Left renal cortex interstitium (tissue), 4 donors: ENCODE measurements around the gene CDCA7L. TPM values are rescaled to one million over a fixed set of nuclear protein-coding genes. Genes with fewer than 3 reads are reported as not detected.
A peak's percentile ranks its signal among the peaks of the same experiment; 100 is the strongest.

Experiments used
- DNase-seq, 4 donors: peaks; one replicate each; pipeline ENCODE4 v3.0.0-alpha.2; 2013; ENCODE audit warnings: low read depth in 4 of 4, low spot score in 2 of 4, missing footprints in 1 of 4
- polyA plus RNA-seq, 4 donors: library from polyadenylated mRNA; unstranded; fragments of 120-200 nt; gene quantifications; one replicate each; pipeline ENCODE4 v1.2.1, GENCODE V29; 2013; ENCODE audit not compliant: insufficient read length in 4 of 4

The CDCA7L gene, protein sequence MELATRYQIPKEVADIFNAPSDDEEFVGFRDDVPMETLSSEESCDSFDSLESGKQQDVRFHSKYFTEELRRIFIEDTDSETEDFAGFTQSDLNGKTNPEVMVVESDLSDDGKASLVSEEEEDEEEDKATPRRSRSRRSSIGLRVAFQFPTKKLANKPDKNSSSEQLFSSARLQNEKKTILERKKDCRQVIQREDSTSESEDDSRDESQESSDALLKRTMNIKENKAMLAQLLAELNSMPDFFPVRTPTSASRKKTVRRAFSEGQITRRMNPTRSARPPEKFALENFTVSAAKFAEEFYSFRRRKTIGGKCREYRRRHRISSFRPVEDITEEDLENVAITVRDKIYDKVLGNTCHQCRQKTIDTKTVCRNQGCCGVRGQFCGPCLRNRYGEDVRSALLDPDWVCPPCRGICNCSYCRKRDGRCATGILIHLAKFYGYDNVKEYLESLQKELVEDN
- polyA plus RNA-seq: 10 to 100 TPM; 45.9 to 57.2 (median 50.2) TPM

DNA sequence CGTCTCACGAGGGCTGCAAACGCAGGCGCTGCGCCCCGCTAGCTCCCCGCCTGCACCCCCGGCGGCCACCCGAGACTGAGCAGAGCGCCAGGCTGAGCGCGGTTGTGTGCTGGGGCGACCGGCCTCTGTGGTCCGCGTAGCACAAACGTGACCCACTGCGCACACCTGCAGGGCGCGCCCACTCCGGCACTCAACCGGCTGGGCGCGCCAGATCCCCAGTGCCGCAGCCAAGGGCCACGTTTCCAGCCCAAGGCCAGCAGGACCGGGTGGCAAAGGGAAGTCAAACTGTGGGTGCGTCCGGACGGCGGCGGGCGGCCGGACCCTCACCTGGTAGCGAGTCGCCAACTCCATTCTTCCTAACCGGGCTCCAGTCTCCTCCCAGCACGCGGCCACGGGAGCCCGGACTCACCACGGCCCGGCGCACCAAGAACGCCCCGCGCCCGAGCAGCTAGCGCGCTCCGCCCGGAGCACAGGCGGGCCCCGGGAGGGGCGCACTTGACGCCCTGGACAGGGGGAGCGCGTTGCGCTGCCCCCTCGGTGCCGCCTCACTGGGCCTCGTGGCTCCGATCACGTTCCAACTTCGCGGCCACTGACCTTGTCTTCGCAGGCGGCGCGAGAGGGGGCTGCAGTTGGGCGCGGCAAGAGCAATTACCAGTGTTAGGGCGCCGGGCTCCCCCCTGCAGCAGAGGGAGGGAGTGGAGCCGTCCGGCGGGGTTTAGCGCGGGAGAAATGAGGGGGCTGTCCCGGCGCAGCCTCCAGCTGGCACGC lies at the start of gene CDCA7L:
Gene CDCA7L (minus strand): TSS at position 446 of the 768 bp plus-strand sequence. CDS start 95 bp downstream, at position 351.
- DNase-seq: peak; percentile 58 to 76 (median 72)

DNA sequence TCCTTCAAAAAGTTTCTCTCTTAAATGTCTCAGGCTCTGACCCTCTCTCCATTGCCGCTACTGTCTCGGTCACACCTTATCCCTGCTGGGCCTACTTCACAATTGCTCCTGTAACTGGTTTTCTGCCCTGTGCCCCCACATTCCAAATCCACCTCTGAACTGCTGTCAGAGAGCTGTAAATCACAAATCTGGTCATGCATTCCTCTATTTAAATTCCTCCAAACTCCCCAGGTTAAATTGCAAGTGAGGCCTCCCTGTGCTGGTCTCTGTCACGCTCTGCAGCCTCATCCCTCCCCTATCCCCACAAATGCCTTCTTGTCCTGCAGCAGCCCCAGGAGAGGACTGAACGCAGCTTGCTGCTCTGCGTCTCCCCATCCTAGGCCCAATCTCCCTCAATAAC lies 40.4 kb upstream of the CDCA7L start:
- DNase-seq: peak in 3 of 4 donors; percentile 41 to 69 (median 52)

DNA sequence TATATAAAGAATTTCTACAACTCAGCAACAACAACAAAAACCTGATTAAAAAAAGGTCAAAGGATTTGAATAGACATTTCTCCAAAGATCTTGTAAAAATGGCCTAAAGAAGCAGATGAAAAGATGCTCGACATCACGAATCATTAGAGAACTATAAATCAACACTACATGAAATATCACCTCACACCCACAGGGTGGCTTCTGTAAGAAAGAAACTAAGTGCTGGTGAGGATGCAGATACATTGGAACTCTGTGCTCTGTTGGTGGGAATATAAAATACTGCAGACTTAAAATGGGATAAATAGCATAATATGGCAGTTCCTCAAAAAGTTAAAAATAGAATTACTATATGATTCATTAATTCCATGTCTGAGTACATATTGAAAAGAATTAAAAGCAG lies 38.3 kb upstream of the CDCA7L start:
- no peak for DNase-seq

DNA sequence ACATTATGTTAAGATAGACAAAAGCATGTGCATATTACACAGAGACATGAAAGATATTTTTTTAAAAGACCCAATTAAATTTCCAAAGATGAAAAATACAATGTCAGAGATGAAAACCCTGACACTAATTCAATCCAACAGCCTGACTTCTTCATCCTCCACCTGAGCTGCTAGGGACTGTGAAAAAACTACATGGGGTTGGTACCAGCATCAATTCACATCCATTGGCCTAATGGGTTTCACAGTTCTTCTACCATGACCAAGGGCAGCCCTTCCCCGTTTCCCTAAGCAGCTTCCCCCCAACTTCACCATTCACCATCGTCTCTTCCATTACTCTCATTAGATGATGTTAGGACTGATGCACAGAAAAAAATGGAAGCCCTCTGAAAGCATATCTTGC lies 37.4 kb upstream of the CDCA7L start:
- no peak for DNase-seq

DNA sequence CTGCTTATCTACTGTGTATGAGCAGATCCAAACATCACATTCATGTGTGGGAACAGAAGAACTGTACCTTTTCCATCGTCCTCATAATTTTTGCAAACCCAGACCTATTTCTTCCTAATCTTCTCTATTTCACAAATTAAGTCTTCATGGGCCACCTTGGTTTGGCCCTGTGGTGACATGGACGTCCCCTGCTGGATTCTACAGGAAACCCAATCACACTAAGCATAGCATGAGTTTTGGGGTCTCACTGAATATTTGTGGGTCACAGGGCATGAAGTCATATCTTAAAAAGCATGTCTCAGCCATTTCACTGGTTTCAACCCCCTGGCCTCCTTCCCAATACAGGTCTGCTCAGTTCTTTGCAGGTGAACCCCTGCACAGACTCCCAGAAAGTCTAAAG lies 35.8 kb upstream of the CDCA7L start:
- DNase-seq: no peak

DNA sequence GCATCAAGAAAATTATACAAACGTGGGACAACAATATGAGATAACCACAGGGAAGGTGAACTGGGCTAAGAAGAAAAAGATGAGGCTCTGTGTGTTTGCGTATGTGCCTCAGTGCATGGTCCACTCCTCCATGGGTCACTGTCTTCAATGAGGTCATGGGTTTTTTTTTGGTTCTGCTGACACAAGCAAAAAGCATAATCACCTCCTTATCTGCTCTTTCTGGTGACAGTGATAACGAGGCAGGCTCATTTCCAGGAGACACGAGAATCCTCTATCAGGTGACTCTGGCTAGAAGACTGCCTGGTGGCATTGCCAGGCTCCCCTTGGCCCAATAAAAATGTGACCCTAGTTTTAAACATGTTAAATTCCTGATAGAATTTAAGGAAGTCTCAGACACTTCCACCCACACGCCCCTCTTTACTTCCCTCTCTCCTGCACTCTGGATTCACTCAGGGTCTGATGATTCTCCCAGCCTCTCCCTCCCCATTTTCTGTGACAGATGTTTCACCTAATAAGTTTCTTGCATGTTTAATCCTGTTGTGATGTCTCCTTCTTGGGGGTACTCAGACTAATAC lies 35.3 kb upstream of the CDCA7L start:
- no peak for DNase-seq

DNA sequence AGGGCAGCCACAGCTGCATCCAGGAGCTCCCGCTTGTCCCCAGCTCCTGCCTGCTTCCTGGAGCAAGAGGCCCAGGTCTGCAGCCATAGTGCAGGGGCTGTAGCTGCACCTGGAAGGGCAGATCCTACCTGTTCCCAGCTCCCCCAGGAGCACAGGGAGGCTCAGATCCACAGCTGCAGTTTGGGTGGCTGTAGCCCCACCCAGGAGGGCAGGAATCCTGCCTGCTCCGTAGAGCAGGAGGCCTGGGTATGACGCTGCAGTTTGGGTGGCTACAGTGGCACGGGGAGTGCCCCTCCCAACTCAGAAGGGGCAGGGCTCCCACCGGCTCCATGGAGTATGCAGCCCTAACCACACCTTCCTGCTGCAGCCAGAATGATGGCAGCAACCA lies 26.7 kb upstream of the CDCA7L start:
- DNase-seq: no peak

DNA sequence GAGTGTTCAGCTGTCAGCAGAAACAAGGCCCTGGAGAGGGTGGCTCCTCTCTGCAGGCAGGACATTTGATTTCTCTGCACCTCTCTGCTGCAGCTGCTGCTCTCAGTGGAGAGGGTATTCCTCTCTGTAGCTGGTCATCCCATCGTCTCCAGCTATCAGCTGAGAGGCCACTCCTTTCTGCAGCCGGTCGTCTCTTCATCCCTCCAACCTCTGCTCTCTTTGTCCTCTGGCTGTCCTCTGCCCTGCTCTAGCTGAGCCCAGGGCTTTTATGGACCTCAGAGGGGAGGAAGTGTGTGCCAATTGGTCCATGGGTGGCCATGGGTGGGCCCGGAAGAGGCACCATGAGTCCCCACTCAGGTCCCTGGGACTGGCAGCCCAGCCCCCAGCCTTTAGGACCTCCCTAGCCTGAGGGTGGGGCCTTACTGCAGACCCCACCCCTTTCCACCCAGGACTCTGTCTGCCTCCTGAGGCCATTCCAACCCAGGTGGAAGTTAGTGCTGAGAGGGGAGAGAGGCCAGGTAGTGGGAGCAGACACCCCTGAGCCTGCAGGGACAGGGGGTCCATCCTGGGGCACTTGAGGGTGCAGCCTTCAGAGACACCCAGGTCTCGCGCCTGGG lies 26.2 kb upstream of the CDCA7L start:
- no peak for DNase-seq

DNA sequence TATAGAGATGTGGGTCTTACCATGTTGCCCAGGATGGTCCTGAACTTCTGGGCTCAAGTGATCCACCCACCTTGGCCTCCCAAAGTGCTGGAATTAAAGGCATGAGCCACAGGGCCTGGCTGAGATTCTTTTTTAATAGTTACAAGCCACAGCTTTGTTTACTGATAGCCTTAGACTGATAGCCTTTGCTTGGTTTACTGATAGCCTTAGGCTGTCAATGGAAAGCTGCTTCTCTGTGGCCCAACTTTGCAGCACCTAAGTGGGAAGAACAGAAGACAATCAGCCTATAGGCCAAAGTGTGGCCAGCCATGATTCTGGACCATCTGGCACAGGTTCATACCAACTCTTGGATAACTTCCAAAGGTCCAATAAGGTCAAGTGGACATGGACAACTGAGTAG lies 24.1 kb upstream of the CDCA7L start:
- no peak for DNase-seq

DNA sequence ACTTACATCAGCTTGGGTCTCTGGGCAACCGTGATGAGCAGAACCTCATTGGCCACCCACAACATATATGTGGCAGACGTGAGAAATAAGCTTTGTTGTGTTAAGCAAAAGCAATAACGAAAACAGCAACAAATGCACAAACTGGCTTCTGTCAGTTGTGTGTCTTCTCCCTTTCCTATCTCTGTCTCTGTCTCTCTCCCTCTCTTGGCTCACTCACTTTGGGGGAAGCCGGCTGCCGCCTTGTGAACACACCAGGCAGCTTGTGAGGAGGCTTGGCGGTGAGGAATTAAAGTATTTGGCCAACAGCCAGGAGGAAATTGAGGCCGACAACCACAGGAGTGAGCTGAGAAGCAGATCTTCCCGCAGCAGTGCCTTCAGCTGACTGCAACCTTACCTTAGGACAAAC lies 21.9 kb upstream of the CDCA7L start:
- DNase-seq: no peak

DNA sequence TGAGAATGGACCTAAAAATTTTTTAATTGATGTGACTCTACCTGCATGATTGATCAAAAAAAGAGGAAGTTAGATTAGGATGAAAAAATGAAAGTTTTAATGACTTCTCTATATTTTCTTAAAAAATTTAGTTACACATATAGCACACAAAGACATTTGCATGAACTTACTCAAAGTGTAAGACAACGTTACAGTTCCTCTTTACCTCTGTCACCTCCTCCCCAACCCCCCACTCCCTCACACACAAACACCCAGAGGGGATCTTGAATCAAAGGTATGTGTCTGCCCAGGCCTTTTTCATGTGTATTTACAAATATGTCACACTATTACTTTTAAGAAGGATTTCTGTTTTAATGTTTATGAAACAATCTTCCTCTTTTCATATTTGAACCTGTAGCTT lies 20.6 kb upstream of the CDCA7L start:
- no peak for DNase-seq

DNA sequence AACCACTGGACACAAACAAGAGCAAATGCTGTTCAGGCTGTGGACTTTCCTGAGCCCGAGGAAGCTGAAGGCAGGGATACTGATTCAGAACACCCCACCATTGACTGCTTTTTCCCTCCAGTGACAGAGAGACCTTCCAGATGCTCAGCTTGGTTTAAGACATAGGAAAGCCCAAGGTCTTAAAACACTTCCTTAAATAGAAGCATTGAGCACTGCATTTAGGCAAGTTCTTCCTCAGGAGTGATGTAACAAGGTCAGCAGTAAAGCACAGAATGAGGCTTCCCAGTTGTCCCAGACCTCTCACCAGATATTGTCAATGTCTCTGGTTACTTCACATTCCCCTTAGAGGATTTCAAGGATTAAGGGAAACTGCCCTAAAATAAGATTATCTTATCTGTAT lies 19.6 kb upstream of the CDCA7L start:
- no peak for DNase-seq

DNA sequence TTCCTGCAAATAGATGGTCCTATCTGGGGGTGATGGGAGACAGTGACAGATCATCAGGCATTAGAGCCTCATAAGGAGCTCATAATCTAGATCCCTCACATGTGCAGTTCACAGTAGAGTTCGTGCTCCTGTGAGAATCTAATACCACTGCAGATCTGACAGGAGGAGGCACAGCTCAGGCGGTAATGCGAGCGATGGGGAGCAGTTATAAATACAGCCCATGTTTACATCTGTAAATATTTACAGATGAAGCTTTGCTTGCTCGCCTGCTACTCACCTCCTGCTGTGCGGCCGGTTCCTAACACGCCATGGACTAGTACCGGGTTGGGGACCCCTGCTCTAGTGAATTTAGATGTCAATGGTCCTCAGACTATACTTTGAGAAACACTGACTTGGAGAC lies 17.0 kb upstream of the CDCA7L start:
- no peak for DNase-seq

DNA sequence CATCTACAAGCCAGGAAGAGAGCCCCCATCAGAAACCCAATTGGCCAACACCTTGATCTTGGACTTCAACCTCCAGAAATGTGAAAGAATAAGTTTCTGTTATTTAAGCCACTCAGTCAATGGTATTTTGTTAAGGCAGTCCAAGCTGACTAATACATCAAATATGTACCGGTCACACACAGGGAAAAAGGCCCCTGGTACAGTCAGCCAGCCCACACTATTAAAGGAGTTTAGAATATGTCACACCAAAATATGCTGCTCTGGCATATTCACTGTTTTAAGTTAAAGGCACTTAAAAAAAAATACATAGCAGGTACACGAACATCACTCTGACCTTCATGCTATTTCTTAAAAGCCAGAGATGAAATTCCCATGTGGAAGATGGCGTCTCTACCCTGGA lies 15.2 kb upstream of the CDCA7L start:
- no peak for DNase-seq

DNA sequence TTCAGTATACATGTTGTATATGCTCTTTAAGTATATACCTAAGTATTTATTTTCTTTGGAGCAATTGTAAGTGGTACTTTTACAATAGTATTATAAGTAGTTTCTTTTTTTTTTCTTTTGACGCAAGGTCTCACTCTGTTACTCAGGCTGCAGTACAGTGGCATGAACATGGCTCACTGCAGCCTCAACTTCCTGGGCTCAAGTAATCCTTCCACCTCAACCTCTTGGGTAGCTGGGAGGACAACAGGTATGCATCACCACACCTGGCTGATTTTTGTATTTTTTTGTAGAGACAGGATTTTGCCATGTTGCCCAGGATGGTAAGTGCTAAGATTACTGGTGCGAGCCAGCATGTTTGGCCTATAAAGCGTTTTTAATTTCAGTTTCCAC lies 13.7 kb upstream of the CDCA7L start:
- DNase-seq: no peak

DNA sequence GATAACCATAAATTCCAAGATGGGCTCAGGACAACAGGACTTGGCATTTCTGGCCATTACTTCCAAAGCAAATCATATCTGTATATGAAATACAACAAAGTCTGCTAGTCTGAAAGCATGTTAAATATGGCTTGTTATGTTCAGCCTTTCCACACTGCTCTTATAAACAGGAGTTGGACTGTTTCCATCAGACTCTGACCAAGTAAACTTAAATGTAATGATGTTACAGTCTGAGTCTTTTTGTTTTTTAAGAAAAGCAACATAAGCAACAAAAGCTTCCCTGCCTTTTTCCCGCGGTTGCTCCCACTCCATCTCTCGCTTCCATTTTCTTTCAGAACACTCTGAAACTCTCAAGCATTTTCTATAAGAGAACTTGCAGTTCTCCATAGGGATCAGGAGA lies 8.1 kb upstream of the CDCA7L start:
- no peak for DNase-seq

DNA sequence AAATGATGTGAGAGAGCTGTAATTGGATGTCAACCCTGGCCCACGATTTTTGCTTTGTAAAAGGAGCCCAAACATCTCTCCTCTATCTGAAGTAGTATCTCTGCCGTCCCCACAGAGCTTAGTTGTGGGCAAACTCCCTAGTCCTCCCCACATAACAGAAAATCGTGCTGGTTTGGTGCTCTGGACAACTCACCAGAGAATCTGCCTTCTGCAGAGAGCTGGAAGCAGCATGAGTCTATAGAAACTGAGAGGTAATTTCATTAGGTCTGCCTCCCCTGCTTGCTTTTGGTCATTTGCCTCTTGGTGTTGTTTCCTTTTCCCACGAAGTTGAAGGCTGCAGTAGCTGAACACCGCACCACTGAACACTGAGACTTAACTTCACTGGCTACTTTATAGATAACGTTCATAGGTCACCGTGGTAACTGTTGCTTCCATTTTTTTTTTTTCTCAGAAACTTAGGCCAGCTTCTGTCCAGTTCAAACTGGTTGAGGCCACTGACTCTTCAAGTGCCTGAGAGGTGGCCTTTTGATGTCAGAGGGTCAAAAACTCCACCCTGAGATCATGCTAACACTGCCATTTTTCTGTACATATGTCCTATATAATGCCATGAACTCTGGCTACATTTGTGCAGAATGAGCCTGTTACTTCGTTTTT lies 3.3 kb upstream of the CDCA7L start:
- DNase-seq: no peak

DNA sequence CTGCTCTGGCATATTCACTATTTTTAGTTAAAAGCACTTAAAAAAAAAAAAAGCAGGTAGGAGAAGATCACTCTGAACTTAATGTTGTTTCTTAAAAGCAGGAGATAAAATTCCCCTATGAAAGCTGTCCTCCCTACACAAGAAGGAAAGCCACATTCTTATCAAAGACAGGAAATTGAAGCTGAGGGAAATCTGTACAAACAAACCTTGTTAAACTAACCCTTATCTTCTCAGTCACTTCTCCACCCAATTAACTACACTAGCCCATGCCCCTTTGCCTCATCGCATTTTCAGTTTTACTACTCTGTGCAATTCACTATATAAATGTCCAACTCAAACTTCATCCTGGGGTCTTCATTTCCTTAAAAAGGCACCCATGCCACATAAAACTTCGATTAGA lies 2.7 kb upstream of the CDCA7L start:
- DNase-seq: no peak

DNA sequence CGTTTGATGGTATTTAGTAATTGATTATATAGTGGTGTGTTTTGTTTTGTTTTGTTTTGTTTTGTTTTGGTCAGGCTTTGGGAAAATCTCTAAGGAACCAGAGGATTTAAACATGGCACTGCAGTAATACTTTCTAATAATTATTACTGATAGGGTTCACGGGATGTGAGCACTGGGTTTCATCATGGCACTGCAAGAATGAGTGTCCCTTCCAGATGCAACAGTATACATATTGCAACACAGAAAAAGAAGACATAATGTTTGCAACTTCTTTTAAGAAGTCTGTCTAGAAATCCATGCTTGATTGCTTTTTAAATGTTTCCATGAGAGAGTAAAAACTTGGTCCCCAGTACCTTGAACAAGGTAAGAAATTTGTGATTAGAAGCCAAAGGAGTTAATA lies 2.2 kb upstream of the CDCA7L start:
- no peak for DNase-seq

DNA sequence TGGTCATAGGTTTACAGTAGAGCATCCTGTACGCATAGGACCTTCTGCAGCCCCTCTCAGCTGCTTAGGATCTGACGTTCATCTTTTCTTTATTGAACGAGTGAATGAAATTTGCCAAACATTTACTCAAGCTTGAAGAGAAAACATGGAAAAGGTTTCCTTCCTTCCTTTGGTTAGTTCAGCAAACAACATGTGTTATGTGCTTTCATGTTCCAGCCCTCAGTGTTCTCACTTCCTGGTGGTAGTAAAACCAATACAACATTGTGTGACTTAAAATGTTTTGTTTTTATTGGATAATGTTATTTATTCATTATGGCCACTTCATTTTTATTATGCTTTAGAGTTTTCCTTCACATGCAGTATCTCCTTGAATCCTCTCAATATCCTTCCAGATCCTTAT lies 1.4 kb upstream of the CDCA7L start:
- DNase-seq: no peak
